ENCODE data around the gene DMXL2.
"Not testable (repeated sequence)": the region's sequence is repeated elsewhere in the genome, so short reads cannot be mapped to it uniquely, and the experiment has no call there.

The DMXL2 gene

GRCh38 chr15:51475736-51476135 is 146.8 kb downstream of the DMXL2 start:
- DNase-seq: no peak

GRCh38 chr15:51470512-51470911 is 152.1 kb downstream of the DMXL2 start:
- DNase-seq: no peak

- no peak for DNase-seq
These were observed 161.8 kb downstream of the DMXL2 start for GRCh38 chr15:51460796-51461195.

GRCh38 chr15:51450001-51450400 is 172.6 kb downstream of the DMXL2 start:
- no peak for DNase-seq

GRCh38 chr15:51448622-51449399 is 173.8 kb downstream of the DMXL2 start:
- no peak for DNase-seq

- DNase-seq: no peak
These were observed 174.5 kb downstream of the DMXL2 start for GRCh38 chr15:51447855-51448621.

GRCh38 chr15:51446029-51446744 is 176.4 kb downstream of the DMXL2 start:
- not testable (repeated sequence) for DNase-seq

- no peak for DNase-seq
These were observed 177.8 kb downstream of the DMXL2 start for GRCh38 chr15:51444807-51445206.

- no peak for DNase-seq
These were observed 178.5 kb downstream of the DMXL2 start for GRCh38 chr15:51444112-51444511.

GRCh38 chr15:51443282-51443914 is 179.2 kb downstream of the DMXL2 start:
- no peak for DNase-seq

- no peak for DNase-seq
These were observed 184.0 kb downstream of the DMXL2 start for GRCh38 chr15:51438526-51438925.

- DNase-seq: no peak
These were observed 197.0 kb downstream of the DMXL2 start for GRCh38 chr15:51425517-51426040.

GRCh38 chr15:51424780-51425179 is 197.8 kb downstream of the DMXL2 start:
- DNase-seq: no peak

GRCh38 chr15:51423040-51423439 is 199.5 kb downstream of the DMXL2 start:
- DNase-seq: not testable (repeated sequence)

- DNase-seq: no peak
These were observed 206.4 kb downstream of the DMXL2 start for GRCh38 chr15:51416129-51416528.

GRCh38 chr15:51414256-51414860 is 208.2 kb downstream of the DMXL2 start:
- DNase-seq: no peak

- no peak for DNase-seq
These were observed 216.7 kb downstream of the DMXL2 start for GRCh38 chr15:51405693-51406523.

- no peak for DNase-seq
These were observed 218.4 kb downstream of the DMXL2 start for GRCh38 chr15:51403946-51404695.

GRCh38 chr15:51403072-51403878 is 219.3 kb downstream of the DMXL2 start:
- no peak for DNase-seq

Measured in T1000 (cell line).